PC-9 (cell line): ENCODE data around the gene ATF1. TPM values are rescaled to one million over a fixed set of nuclear protein-coding genes. Genes with fewer than 3 reads are reported as not detected.
"Not testable (repeated sequence)": the region's sequence is repeated elsewhere in the genome, so short reads cannot be mapped to it uniquely, and the experiment has no call there.

Experiments
- BruUV-seq: library from RNA; stranded (reverse); fragments of 400-500 nt; replicated peaks from 2 replicates; lab custom pipeline; 2021; lab: Mats Ljungman, UMichigan
- CTCF ChIA-PET: fragments of 300-600 bp; sonication (Branson Sonifier 250); formaldehyde crosslinking; loops from one replicate; lab custom pipeline; 2022; ENCODE audit warnings: antibody characterized with exemption; lab: Charles Lee
- POLR2A ChIA-PET: fragments of 300-600 bp; sonication (Branson Sonifier 250); formaldehyde crosslinking; loops from one replicate; lab custom pipeline; 2022; ENCODE audit warnings: antibody characterized with exemption; ENCODE audit not compliant: unreplicated experiment; lab: Charles Lee
- DNase-seq, 2 experiments: peaks; one replicate each; pipeline versions ENCODE4 v3.0.0 to v3.0.0-alpha.2; 2015 to 2022; ENCODE audit warnings: mixed read lengths in 1 of 2
- H2AFZ ChIP-seq: fragments of 200-600 bp; sonication (generic); 2 replicates; pipeline ENCODE4 v1.8.1; 2017; ENCODE audit warnings: antibody characterized with exemption
- H3F3A ChIP-seq: fragments of 200-600 bp; sonication (generic); 2 replicates; pipeline ENCODE4 v1.8.1; 2017; ENCODE audit warnings: antibody characterized with exemption, mild to moderate bottlenecking, low read depth; ENCODE audit not compliant: insufficient read depth
- H3K27ac ChIP-seq: fragments of 200-600 bp; sonication (generic); 2 replicates; pipeline ENCODE4 v1.6.1; 2016; ENCODE audit warnings: mixed run types
- H3K27me3 ChIP-seq: fragments of 200-600 bp; sonication (generic); 2 replicates; pipeline ENCODE4 v1.6.1; 2016; ENCODE audit warnings: low read depth, mixed run types; ENCODE audit not compliant: insufficient read depth
- H3K36me3 ChIP-seq: fragments of 200-600 bp; sonication (generic); 2 replicates; pipeline ENCODE4 v1.6.1; 2016; ENCODE audit warnings: low read depth, mixed run types
- H3K4me1 ChIP-seq: fragments of 200-600 bp; sonication (generic); replicated peaks from 2 replicates; pipeline ENCODE4 v1.6.1; 2016; ENCODE audit warnings: mixed run types; ENCODE audit not compliant: insufficient read depth
- H3K4me2 ChIP-seq: fragments of 200-600 bp; sonication (generic); 2 replicates; pipeline ENCODE4 v1.6.1; 2017; ENCODE audit warnings: mixed run types
- H3K4me3 ChIP-seq: fragments of 200-600 bp; sonication (generic); 2 replicates; pipeline ENCODE4 v1.6.1; 2016; ENCODE audit warnings: mixed run types
- H3K79me2 ChIP-seq: fragments of 200-600 bp; sonication (generic); 2 replicates; pipeline ENCODE4 v1.6.1; 2017; ENCODE audit warnings: low read depth, mixed run types
- H3K9me2 ChIP-seq: fragments of 200-600 bp; sonication (generic); 2 replicates; pipeline ENCODE4 v1.8.1; 2017; ENCODE audit warnings: mild to moderate bottlenecking; ENCODE audit not compliant: insufficient read depth
- H3K9me3 ChIP-seq: fragments of 200-600 bp; sonication (generic); 2 replicates; pipeline ENCODE4 v1.8.1; 2016; ENCODE audit warnings: low read depth; ENCODE audit not compliant: insufficient read depth
- H4K20me1 ChIP-seq: fragments of 200-600 bp; sonication (generic); 2 replicates; pipeline ENCODE4 v1.8.1; 2017; ENCODE audit not compliant: insufficient read depth
- EZH2 ChIP-seq: fragments of 200-600 bp; sonication (generic); IDR thresholded peaks from 2 replicates; pipeline ENCODE4 v1.8.0; 2017; ENCODE audit warnings: antibody characterized with exemption, low read depth
- intact Hi-C: fragments of 100-400 bp; cut with micrococcal nuclease; formaldehyde crosslinking; loops from one replicate; pipeline ENCODE4 v1.10.0; 2022; ENCODE audit not compliant: unreplicated experiment
- total RNA-seq: library from RNA; stranded (reverse); gene quantifications from 2 replicates; pipeline ENCODE4 v1.2.3, GENCODE V29; 2021
- TF ChIP-seq, protein P1 (sequence below): fragments of 200-600 bp; sonication (generic); conservative IDR thresholded peaks from 2 replicates; pipeline ENCODE4 v1.6.1; 2017; ENCODE audit warnings: mixed run types, antibody characterized with exemption, mild to moderate bottlenecking, moderate library complexity

The ATF1 gene
- total RNA-seq, 1 experiment from 2014 or later: 37.9 TPM

DNA sequence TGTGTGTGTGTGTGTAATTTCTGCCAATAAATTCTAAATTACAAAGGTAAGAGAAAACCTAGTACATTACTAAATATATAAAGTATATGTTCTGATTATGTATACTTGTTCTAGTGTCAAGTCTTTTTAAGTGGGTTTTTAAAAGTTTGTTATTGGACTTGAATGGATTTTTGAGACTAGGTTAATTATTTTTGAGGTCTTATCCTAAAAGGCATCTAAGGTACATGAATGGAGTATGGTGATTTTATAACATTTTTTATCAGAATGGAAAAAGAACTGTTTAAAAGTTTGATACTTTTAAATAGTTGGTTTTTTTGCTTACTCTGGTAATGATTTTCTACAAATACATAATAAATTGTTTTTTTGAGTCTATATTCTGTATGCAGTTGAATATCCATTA lies 56.3 kb downstream of the ATF1 start:
- no peaks in the 10 kb centered on the region for H3K79me2 ChIP-seq
- H3K4me1 ChIP-seq: peaks cover 2% of the 10 kb centered on the region
- H3F3A ChIP-seq: peaks cover 36% of the 10 kb centered on the region
- H3K9me2 ChIP-seq: no peaks in the 10 kb centered on the region
- H3K4me3 ChIP-seq: no peak overlapping the region
- CTCF ChIA-PET: no interaction called here
- H3K27me3 ChIP-seq: no peaks in the 10 kb centered on the region
- no peak overlapping the region for H3K27ac ChIP-seq
- TF ChIP-seq EZH2: no peak
- TF ChIP-seq, protein P1, sequence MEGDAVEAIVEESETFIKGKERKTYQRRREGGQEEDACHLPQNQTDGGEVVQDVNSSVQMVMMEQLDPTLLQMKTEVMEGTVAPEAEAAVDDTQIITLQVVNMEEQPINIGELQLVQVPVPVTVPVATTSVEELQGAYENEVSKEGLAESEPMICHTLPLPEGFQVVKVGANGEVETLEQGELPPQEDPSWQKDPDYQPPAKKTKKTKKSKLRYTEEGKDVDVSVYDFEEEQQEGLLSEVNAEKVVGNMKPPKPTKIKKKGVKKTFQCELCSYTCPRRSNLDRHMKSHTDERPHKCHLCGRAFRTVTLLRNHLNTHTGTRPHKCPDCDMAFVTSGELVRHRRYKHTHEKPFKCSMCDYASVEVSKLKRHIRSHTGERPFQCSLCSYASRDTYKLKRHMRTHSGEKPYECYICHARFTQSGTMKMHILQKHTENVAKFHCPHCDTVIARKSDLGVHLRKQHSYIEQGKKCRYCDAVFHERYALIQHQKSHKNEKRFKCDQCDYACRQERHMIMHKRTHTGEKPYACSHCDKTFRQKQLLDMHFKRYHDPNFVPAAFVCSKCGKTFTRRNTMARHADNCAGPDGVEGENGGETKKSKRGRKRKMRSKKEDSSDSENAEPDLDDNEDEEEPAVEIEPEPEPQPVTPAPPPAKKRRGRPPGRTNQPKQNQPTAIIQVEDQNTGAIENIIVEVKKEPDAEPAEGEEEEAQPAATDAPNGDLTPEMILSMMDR: no peak
- H2AFZ ChIP-seq: no peak overlapping the region
- POLR2A ChIA-PET: no interaction called here
- H3K4me2 ChIP-seq: no peak overlapping the region
- DNase-seq: no peak
- no peaks in the 10 kb centered on the region for H3K9me3 ChIP-seq
- intact Hi-C loops: no loop called here
- H4K20me1 ChIP-seq: no peaks in the 10 kb centered on the region
- peaks cover 23% of the 10 kb centered on the region for H3K36me3 ChIP-seq
- BruUV-seq: no TSS peak

DNA sequence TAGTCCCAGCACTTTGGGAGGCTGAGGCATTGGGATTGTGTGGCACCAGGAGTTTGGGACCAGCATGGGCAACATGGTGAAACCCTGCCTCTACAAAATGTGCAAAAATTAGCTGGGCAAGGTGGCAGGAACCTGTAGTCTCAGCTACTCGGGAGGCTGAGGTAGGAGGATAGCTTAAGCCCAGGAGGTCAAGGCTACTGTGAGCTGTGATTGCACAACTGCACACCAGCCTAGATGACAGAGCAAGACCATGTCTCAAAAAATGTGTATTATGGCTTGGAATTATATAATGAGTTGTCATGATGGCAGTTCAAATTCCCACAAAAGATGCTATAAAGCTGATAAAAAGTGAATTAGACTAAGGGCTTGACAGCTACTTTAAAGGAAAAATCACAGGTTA lies 58.2 kb downstream of the ATF1 start:
- no peak for DNase-seq
- intact Hi-C loops: no loop called here

DNA sequence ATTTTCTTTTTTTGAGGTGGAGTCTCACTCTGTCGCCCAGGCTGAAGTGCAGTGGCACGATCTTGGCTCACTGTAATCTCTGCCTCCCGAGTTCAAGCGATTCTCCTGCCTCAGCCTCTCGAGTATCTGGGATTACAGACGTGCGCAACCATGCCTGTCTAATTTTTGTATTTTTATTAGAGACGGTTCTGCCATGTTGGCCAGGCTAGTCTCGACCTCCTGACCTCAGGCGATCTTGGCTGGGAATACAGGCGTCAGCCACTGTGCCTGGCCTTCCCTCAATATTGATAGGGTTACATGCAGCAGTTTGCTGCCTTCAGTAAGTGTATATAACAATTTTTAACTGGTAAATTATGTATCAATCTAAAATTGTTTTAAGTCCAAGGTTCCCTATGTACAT lies 59.8 kb downstream of the ATF1 start:
- H3K9me3 ChIP-seq, H3K79me2 ChIP-seq, H3K4me3 ChIP-seq, H3K27ac ChIP-seq, H3K4me1 ChIP-seq, intact Hi-C loops, H3K4me2 ChIP-seq, H2AFZ ChIP-seq, H3K36me3 ChIP-seq, H3K27me3 ChIP-seq, H3K9me2 ChIP-seq, BruUV-seq, H4K20me1 ChIP-seq, DNase-seq, CTCF ChIA-PET, POLR2A ChIA-PET: not testable (repeated sequence)
- peaks cover 36% of the 10 kb centered on the region for H3F3A ChIP-seq

More for the DNA sequence above, 58.2 kb downstream of the ATF1 start:
- ChIA-PET POLR2A (interaction anchor here (0.6 kb wide), 1 partner anchor 165 kb away, joined by 6 read pairs; no protein-coding TSS in a partner anchor), CTCF (interaction anchor here (0.7 to 1.3 kb wide), 2 partner anchors 165 to 546 kb away, joined by 3 to 4 read pairs; no protein-coding TSS in a partner anchor)
- Histone ChIP-seq H2AFZ (no peak overlapping the region), H4K20me1 (no peaks in the 10 kb centered on the region), H3K27me3 (no peaks in the 10 kb centered on the region), H3K4me1 (peaks cover 4% of the 10 kb centered on the region), H3K79me2 (no peaks in the 10 kb centered on the region), H3K27ac (no peak overlapping the region), H3K9me3 (no peaks in the 10 kb centered on the region), H3K9me2 (no peaks in the 10 kb centered on the region), H3F3A (peaks cover 36% of the 10 kb centered on the region), H3K4me3 (no peak overlapping the region), H3K36me3 (peaks cover 14% of the 10 kb centered on the region; the same call in 1 of the 2 replicates), H3K4me2 (no peak overlapping the region)
- no peak for TF ChIP-seq EZH2
- TF ChIP-seq, protein P1: no peak
- no TSS peak for BruUV-seq
